Caco-2 (cell line): ENCODE data around the gene BMAL1. TPM values are rescaled to one million over a fixed set of nuclear protein-coding genes. Genes with fewer than 3 reads are reported as not detected.
A peak's percentile ranks its signal among the peaks of the same experiment; 100 is the strongest.

Source experiments
- BruUV-seq: library from RNA; stranded (reverse); fragments of 400-500 nt; replicated peaks from 2 replicates; lab custom pipeline; 2021; lab: Mats Ljungman, UMichigan
- CTCF ChIA-PET: fragments of 300-600 bp; sonication (Branson Sonifier 250); formaldehyde crosslinking; loops from one replicate; lab custom pipeline; 2022; ENCODE audit warnings: antibody characterized with exemption; lab: Charles Lee
- POLR2A ChIA-PET: fragments of 300-600 bp; sonication (Branson Sonifier 250); formaldehyde crosslinking; loops from one replicate; lab custom pipeline; 2022; ENCODE audit warnings: antibody characterized with exemption; lab: Charles Lee
- DNase-seq, 2 experiments: peaks; one replicate each; pipeline versions ENCODE4 v3.0.0 to v3.0.0-alpha.2; 2020 to 2022
- H3K27me3 ChIP-seq: replicated peaks from 2 replicates; pipeline ENCODE4 v1.6.0; 2011; ENCODE audit warnings: low read length; ENCODE audit not compliant: control insufficient read depth, insufficient read depth
- H3K36me3 ChIP-seq: 2 replicates; pipeline ENCODE4 v1.5.1; 2011; ENCODE audit warnings: low read length; ENCODE audit not compliant: control insufficient read depth, insufficient read depth
- H3K4me1 ChIP-seq: fragments of 250-450 bp; sonication (Bioruptor Pico); 2 replicates; pipeline ENCODE4 v1.5.1; 2020; ENCODE audit warnings: mild to moderate bottlenecking
- H3K4me3 ChIP-seq: 2 replicates; pipeline ENCODE4 v1.5.1; 2011; ENCODE audit warnings: low read depth, mild to moderate bottlenecking, control low read depth, low read length
- H3K9me3 ChIP-seq: fragments of 250-450 bp; sonication (Bioruptor Pico); 2 replicates; pipeline ENCODE4 v1.5.1; 2020; ENCODE audit warnings: mild to moderate bottlenecking, moderate library complexity
- H3K27ac Mint-ChIP-seq: one replicate; pipeline ENCODE4 v1.8.0; 2022; ENCODE audit warnings: mixed read lengths; ENCODE audit not compliant: unreplicated experiment
- H3K27me3 Mint-ChIP-seq: one replicate; pipeline ENCODE4 v1.8.0; 2022; ENCODE audit warnings: mixed read lengths; ENCODE audit not compliant: insufficient read depth, unreplicated experiment
- H3K36me3 Mint-ChIP-seq: one replicate; pipeline ENCODE4 v1.8.0; 2022; ENCODE audit warnings: mild to moderate bottlenecking, mixed read lengths; ENCODE audit not compliant: insufficient read depth, unreplicated experiment
- H3K4me1 Mint-ChIP-seq: one replicate; pipeline ENCODE4 v1.8.0; 2022; ENCODE audit warnings: low read depth, mixed read lengths; ENCODE audit not compliant: unreplicated experiment
- H3K4me3 Mint-ChIP-seq: one replicate; pipeline ENCODE4 v1.8.0; 2022; ENCODE audit warnings: mild to moderate bottlenecking, moderate library complexity, mixed read lengths; ENCODE audit not compliant: unreplicated experiment
- H3K9me3 Mint-ChIP-seq: one replicate; pipeline ENCODE4 v1.8.0; 2022; ENCODE audit warnings: mixed read lengths; ENCODE audit not compliant: unreplicated experiment
- intact Hi-C: fragments of 100-400 bp; cut with micrococcal nuclease; formaldehyde crosslinking; loops from one replicate; pipeline ENCODE4 v1.10.0; 2022; ENCODE audit not compliant: unreplicated experiment
- total RNA-seq: library from RNA; stranded (reverse); gene quantifications from 2 replicates; pipeline ENCODE4 v1.2.3, GENCODE V29; 2022
- TF ChIP-seq, protein P1 (sequence below), 2 experiments: fragments of 200-600 bp in 1 of 2; IDR thresholded peaks; 1 replicate in 1 of 2; 2 replicates in 1 of 2; pipeline versions ENCODE4 v1.5.1 to v1.8.0; 2011 to 2022; ENCODE audit warnings: antibody characterized with exemption in 1 of 2, control low read depth in 1 of 2, inconsistent platforms in 1 of 2, low read depth in 1 of 2, low read length in 1 of 2, mild to moderate bottlenecking in 1 of 2, moderate library complexity in 1 of 2; ENCODE audit not compliant: insufficient read depth in 1 of 2, severe bottlenecking in 1 of 2, unreplicated experiment in 1 of 2

BMAL1 gene
- total RNA-seq, 1 experiment from 2014 or later = 17.9 TPM

DNA sequence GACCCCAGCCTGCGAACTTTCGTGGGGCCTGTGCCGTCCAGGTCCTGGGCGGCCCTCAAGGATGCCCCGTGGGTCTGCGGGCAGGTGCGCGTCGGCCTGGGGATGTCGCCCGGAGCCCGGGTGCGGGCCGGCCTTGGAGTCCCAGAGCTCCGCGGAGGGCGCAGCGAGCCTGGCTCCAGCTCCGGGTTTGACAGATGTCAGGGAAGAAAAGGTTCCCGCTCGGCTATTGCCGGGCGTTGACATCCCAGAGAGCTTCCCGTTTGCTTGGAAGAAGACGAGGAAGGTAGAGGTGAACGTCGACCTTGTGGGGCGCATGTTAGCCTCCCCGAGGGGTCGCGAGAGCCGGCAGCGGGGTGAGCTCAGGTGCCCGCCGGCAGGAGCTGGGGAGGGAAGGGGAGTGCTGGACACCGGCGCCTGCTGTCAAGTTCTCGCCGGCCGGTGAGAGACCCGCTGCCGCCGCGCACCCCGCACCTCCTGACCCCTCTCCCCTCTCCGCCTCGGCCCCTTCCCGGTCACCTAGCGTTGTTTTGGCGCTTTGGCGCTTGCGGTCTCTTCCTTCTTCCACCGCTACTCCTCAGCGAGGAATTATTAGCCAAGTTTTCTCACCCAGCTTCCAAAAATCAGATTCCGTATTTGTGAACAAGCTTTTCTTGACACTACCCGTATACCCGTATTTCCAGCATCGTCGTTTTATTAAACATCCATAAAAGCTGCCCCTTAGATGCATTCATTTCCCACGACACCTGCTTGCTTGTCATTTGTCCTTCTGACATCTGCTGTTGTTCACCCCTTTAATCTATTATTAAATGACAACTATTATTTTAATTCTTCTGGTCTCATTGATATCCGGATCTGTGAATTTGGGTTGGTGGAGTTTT lies 1.3 kb downstream of the BMAL1 start:
- no peaks in the 10 kb centered on the region; the same call in 1 of the 2 replicates for H3K27me3 ChIP-seq
- no peaks in the 10 kb centered on the region for H3K36me3 ChIP-seq
- Mint-ChIP-seq H3K27ac (peak overlapping the region; percentile 41), H3K4me3 (peak overlapping the region; percentile 89), H3K36me3 (peaks cover 13% of the 10 kb centered on the region), H3K27me3 (peaks cover 21% of the 10 kb centered on the region), H3K4me1 (peaks cover 7% of the 10 kb centered on the region), H3K9me3 (no peaks in the 10 kb centered on the region)
- CTCF ChIA-PET = no interaction called here
- H3K9me3 ChIP-seq = no peaks in the 10 kb centered on the region
- TF ChIP-seq, protein P1, sequence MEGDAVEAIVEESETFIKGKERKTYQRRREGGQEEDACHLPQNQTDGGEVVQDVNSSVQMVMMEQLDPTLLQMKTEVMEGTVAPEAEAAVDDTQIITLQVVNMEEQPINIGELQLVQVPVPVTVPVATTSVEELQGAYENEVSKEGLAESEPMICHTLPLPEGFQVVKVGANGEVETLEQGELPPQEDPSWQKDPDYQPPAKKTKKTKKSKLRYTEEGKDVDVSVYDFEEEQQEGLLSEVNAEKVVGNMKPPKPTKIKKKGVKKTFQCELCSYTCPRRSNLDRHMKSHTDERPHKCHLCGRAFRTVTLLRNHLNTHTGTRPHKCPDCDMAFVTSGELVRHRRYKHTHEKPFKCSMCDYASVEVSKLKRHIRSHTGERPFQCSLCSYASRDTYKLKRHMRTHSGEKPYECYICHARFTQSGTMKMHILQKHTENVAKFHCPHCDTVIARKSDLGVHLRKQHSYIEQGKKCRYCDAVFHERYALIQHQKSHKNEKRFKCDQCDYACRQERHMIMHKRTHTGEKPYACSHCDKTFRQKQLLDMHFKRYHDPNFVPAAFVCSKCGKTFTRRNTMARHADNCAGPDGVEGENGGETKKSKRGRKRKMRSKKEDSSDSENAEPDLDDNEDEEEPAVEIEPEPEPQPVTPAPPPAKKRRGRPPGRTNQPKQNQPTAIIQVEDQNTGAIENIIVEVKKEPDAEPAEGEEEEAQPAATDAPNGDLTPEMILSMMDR (IDR thresholded peaks at IDR 0.05; ENCODE audit: insufficient read depth in 1 of 2, low read depth in 1 of 2, low read length in 1 of 2, severe bottlenecking in 1 of 2, unreplicated experiment in 1 of 2) = no peak
- peak overlapping the region; percentile 90 for H3K4me3 ChIP-seq
- DNase-seq = peak in 1 of 2 experiments; percentile 13
- BruUV-seq = no TSS peak
- intact Hi-C loops = loop anchor here (5.0 kb wide), 2 partner anchors 58 to 67 kb away; no protein-coding TSS in a partner anchor
- POLR2A ChIA-PET = interaction anchor here (0.6 kb wide), 3 partner anchors 49 to 1694 kb away, joined by 3 to 8 read pairs (median 4); no protein-coding TSS in a partner anchor
- H3K4me1 ChIP-seq = peaks cover 12% of the 10 kb centered on the region

DNA sequence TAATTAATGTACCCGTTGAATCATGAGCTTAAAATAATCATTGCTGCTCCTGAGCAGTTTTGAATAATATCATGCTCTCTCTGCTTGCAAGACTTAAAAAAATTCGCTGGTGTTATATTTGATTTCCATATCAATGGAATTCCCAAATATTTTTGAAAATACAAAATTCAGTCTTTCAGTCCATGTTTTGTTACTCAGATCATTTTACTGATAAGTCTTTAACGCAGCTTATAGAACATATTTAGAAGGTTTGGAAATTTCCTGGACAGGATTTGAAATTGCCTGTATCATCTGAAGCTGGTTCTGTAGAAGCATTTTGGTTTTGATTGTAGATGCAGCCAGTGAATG lies 1.9 kb downstream of the BMAL1 start:
- Mint-ChIP-seq H3K4me3 (peak overlapping the region; percentile 89), H3K27me3 (peaks cover 18% of the 10 kb centered on the region), H3K9me3 (no peaks in the 10 kb centered on the region), H3K27ac (no peak overlapping the region), H3K36me3 (peaks cover 13% of the 10 kb centered on the region), H3K4me1 (peaks cover 7% of the 10 kb centered on the region)
- POLR2A ChIA-PET = interaction anchor here (0.6 kb wide), 2 partner anchors 50 to 56 kb away, joined by 3 to 8 read pairs; no protein-coding TSS in a partner anchor
- Histone ChIP-seq H3K9me3 (no peaks in the 10 kb centered on the region), H3K27me3 (no peaks in the 10 kb centered on the region; the same call in 1 of the 2 replicates), H3K4me3 (no peak overlapping the region), H3K36me3 (no peaks in the 10 kb centered on the region), H3K4me1 (peaks cover 12% of the 10 kb centered on the region)
- BruUV-seq = no TSS peak
- intact Hi-C loops = loop anchor here (5.0 kb wide), 2 partner anchors 58 to 67 kb away; no protein-coding TSS in a partner anchor
- DNase-seq = no peak
- TF ChIP-seq, protein P1 (IDR thresholded peaks at IDR 0.05; ENCODE audit: insufficient read depth in 1 of 2, low read depth in 1 of 2, low read length in 1 of 2, severe bottlenecking in 1 of 2, unreplicated experiment in 1 of 2) = no peak
- CTCF ChIA-PET = no interaction called here

DNA sequence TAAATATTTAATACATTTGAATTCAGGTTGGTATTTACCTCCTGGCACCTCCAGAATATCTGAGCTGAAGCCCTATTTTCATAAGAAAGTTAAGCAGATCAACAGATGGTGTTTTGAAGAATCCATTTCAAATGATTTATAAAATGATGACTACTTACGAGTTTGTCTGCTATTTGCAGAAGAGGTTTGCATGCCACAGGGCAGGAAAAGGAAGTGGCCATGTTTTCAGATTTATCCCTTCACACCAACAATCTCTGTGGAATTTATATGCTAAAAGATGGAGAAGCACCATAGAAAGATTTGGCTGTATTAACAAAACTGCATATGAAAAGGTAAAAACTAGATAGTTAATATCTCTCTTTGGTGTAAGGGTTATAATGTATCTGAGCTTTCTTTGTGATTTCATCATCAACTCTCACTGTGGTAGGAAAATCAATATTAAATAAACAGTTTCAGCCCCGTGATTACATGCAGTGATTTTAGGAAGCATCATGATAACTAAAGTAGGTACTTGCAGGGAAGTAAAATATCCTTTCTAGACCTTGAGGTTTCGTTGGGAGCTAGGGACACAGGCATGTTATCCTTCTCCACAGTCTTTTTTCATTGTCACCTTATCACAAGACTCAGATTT lies 2.6 kb downstream of the BMAL1 start:
- H3K4me3 Mint-ChIP-seq = no peak overlapping the region

More for the DNA sequence above, 2.6 kb downstream of the BMAL1 start:
- Histone ChIP-seq H3K4me1 (peaks cover 12% of the 10 kb centered on the region), H3K27me3 (no peaks in the 10 kb centered on the region), H3K9me3 (no peaks in the 10 kb centered on the region), H3K4me3 (no peak overlapping the region), H3K36me3 (no peaks in the 10 kb centered on the region)
- no peak for DNase-seq
- TF ChIP-seq, protein P1 (IDR thresholded peaks at IDR 0.05; ENCODE audit: insufficient read depth in 1 of 2, low read depth in 1 of 2, low read length in 1 of 2, severe bottlenecking in 1 of 2, unreplicated experiment in 1 of 2) = no peak
- TSS peak; percentile 35 for BruUV-seq
- CTCF ChIA-PET = no interaction called here
- Mint-ChIP-seq H3K36me3 (peaks cover 13% of the 10 kb centered on the region), H3K27me3 (peaks cover 13% of the 10 kb centered on the region), H3K9me3 (no peaks in the 10 kb centered on the region), H3K27ac (no peak overlapping the region), H3K4me1 (peaks cover 7% of the 10 kb centered on the region)
- intact Hi-C loops = no loop called here
- POLR2A ChIA-PET = no interaction called here
